HG02973 (cell line): ENCODE data around the gene TSPOAP1.

Experiments used
- ATAC-seq: cut with Tn5 transposase; IDR thresholded peaks from one replicate; pipeline ENCODE4 v1.9.1; 2021; ENCODE audit warnings: moderate library complexity; ENCODE audit not compliant: unreplicated experiment

The TSPOAP1 gene

GRCh38 chr17:58340405-58340876 is 11.8 kb upstream of the TSPOAP1 start:
- no peak for ATAC-seq

- no peak for ATAC-seq
These were observed 11.3 kb upstream of the TSPOAP1 start for GRCh38 chr17:58339755-58340404.

GRCh38 chr17:58338841-58339754 is 10.5 kb upstream of the TSPOAP1 start:
- ATAC-seq = peak; percentile 25

- no peak for ATAC-seq
These were observed 9.9 kb upstream of the TSPOAP1 start for GRCh38 chr17:58338454-58338840.

GRCh38 chr17:58337600-58338453 is 9.2 kb upstream of the TSPOAP1 start:
- ATAC-seq = peak; percentile 54

GRCh38 chr17:58337210-58337599 is 8.6 kb upstream of the TSPOAP1 start:
- no peak for ATAC-seq

- no peak for ATAC-seq
These were observed 8.0 kb upstream of the TSPOAP1 start for GRCh38 chr17:58336456-58337209.

- no peak for ATAC-seq
These were observed 7.3 kb upstream of the TSPOAP1 start for GRCh38 chr17:58335779-58336455.

- ATAC-seq = no peak
These were observed 6.6 kb upstream of the TSPOAP1 start for GRCh38 chr17:58335061-58335731.

GRCh38 chr17:58334661-58335060 is 6.1 kb upstream of the TSPOAP1 start:
- no peak for ATAC-seq

GRCh38 chr17:58334256-58334655 is 5.7 kb upstream of the TSPOAP1 start:
- ATAC-seq = no peak

- no peak for ATAC-seq
These were observed 5.2 kb upstream of the TSPOAP1 start for GRCh38 chr17:58333736-58334207.

GRCh38 chr17:58332778-58333735 is 4.5 kb upstream of the TSPOAP1 start:
- ATAC-seq = no peak

- no peak for ATAC-seq
These were observed 3.5 kb upstream of the TSPOAP1 start for GRCh38 chr17:58331815-58332777.

GRCh38 chr17:58330997-58331814 is 2.6 kb upstream of the TSPOAP1 start:
- ATAC-seq = no peak

GRCh38 chr17:58330538-58330996 is 2.0 kb upstream of the TSPOAP1 start:
- no peak for ATAC-seq
